Measurements from ENCODE around the gene SIM1.

SIM1 gene

DNA sequence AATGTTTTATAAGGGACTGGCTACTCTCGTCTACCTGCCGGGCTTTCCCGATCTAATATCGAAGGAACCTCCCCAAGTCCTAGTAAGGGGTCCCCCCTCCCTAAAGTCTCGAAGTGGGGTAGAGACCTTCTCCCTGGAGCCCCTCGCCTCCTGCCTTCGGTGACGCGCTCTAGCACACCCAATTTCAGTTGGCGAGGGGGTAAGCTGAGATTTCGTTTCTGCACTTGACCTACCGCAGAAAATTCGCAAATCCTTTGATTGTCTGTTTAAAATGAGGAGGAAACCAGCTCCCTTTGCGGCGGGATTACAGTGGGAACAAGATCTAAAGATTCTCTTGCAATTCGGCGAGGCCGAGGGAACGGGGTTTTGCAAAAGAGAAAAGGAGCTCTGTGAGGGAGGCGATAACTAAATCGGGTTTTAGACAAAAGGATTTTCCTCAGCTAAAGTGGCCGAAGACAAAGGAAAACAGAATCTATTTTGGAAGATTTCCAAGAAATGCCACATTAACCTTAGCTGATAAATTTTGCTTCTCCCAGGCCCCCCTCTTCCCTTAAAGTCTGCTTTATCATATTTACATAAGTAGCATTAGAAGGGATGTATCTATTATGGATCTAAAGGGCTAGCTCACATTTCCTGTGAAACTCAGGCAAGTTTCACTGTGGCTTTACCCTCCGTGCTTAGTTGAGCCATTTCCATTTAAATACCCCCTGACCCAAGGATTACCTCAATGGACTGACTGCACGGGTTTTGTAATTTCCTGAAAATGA lies 8.4 kb downstream of the SIM1 start:
- ATAC-seq: no peak

DNA sequence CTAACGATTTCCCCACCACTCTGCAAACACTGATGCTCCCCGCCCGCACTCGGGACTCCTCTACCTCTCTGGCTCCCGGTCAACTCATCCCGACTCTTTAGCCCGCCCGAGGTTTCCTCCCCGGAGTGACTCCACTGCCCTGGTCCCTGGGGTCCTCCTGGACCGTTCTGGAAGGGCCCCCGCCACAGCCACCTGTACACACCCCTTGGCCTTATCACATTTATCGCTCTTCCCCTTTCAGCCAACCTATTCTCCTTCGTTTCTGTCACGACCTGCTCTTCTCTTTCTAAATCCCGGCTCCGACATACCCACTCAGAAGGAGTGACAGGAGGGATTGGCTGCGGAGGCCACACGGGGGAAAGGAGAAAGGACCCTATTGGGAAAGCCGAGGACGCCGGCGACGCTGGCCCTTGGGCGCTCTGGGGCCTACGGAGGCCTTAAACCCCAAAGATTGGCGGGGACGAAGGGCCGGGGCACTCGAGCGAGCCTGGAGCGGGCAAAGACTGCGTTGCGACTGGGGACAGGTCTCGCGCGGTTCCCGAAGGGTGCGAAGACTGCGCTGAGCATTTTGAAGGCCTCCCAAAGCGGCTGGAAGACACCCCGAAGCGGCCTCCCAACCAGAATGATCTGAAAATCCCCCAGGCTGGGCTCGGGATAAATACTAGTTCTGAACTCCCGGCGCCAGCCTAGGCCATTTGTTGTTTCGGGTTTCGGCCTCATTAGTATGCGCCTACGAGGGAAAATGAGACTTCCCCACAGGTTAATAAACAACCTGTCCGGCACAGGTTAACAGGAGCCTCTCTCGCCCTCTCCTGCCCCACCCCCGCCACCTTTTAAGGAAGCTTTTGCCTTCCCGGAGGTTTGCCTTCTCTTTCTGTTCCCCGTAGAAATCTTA lies 9.2 kb downstream of the SIM1 start:
- no peak for ATAC-seq

DNA sequence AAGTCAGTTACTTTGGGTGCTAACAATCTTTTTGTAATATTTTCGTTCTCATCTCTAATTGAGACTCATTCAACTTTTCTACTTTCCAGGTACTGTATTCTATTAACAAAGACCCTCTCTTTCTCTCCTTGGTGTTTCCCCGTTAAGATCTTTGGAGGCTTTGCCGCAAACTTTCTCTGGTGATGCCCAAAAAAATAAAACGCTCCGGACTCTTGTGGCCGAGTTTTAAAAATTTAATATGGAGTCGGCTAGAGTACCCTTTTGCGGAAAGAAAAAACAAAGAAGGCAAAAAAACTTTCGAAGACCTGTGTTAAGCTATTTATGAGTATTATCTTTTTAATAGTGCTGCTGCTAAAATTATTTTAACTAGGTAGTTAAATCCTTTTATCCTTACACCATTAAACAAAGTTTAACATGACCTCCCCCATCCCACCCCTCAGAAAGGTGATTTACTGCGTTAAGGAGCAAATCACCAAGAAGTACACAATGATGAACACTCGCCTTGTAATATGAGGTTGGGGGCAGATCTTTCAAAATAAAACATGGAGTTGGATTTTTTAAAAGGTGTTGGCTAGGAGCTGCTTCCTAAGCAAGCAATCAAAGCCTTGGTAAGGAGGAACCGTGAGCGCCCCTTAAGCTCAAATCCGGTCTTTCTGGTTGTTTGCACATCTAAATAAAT lies 10.0 kb downstream of the SIM1 start:
- ATAC-seq: no peak

DNA sequence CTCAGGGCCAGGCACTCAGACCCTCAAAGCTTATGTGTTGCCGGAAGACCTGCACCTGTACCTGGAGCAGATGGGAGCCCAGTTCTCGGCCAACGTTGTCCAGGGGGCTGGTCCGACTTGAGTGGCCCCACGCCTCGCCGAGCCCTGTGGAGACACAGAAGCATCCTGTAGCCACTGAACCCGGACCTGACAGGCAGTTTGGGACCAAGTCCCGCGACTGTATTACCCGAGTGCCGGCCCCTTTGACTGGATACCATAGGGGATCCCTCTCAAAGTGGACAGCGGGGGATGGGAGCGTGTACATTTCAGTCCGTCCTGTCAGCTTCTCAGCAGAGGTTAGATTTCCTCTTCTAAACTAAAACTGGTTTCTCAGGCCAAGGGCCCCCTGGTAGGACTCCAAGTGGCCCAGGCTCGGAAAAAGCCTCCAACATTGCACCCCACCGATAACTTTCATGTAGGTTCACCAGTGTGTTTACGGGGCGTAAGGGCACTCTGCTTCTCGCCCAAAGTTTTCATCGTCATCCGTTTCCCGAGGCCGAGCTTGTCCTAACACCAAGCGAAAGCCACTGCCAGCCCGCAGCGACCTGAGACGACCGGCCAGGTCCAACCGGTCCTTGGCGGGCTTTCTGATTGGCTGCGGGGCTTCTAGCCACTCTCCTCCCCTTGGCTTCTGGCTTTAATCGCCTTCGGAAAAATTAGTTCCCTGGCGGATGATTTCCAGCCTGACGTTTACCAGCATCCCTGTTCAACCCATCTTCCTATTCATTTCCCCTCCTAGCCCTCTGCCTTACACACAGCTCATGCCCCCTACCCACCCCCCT lies 10.8 kb downstream of the SIM1 start:
- ATAC-seq: no peak

DNA sequence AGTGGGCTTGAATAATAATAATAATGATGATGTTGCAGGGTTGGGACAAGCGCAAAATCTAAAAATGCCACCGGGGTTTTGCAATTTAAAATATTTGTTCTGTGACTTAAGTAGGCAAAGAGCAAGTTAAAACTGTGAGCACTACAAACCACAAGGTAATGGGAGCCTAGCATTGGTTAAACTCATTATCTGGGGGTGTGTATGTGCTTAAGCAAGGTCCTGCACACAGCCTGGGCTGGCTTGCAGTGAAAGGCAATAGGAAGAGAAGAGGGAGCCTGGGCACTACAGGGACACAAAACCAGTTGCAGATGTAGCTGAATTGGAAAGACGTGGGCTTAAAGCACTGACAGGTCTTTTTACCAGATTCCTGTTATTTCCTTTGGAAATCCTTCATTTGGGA lies 11.7 kb downstream of the SIM1 start:
- ATAC-seq: no peak

DNA sequence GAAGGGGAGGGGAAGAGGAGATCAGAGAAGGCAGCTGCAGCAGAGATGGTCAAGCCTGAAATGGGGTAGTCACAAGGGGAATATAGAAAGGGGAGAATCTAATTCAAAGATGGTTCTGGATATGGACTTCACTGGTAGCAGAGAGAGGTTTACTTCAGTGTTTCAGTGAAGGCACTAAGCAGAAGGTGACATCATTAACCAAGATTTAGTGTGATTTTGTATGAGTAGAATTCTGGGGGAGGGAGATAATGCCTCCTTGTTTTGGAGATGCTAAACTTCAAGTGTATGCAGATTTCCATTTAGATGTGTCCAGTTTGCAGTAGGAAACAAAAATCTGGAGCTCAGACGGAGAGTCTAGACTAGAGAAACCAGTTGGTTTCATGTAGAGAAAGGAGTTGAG lies 13.1 kb downstream of the SIM1 start:
- ATAC-seq: no peak

DNA sequence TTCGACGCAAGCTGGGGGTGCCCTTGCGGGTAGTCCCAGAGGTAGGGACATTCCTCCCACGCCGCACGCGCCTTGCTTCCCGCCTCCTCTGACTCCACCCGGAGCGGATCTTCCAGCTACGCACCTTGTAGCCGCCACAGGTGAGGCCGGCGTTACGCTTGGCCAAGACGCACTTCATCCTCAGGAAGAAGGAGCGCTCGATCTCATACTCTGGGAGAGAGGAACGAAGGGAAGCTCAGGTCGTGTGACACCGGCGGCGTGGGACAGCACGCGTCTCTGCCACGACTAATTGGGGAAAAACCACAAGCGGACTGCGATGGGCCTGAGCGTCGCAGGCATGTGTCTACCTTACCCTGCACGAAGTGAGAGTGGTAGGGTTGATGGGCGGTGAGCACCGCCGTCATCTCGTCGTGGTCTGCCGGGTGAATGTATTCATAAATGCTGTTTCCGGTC lies 15.5 kb downstream of the SIM1 start:
- ATAC-seq: no peak

DNA sequence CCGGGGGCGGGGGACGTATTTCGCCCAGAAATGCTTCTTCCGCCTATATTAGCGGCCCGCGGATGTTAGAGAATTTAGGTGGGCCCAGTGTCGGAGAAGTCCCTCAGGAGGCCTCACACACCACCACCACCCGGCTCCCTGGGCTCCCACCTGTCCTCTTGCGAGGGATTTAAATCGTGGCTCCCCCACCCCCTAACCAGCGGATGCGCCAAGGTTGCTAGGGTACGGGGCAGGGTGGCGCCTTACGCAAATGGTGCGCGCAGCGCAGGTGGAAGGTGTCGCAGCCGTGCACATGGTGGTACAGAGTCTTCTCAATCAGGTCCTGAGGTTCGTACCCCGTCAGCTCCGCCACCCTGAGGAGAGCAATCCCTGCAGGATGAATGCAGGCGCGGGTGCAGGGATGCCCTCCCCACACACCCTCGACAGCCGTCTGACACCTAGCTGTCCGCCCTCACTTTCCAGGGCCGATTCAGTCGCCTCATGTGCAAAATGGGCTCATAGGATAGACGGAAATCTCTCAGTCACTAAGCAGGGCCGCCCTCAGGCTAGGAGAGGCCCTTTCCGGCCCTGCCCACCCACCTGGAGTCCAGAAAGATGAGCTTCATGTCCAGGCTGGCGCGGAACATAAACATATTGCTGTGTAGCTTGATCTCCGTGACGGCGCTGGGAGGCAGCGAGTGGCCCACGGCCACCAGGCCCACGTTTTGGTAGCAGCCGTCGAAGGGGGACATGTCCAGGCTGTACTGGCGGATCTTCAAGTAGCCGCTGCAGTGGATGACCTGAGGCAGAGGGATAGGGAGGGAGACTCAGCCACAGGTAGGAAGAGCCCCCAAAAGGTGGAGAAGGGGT lies 16.6 kb downstream of the SIM1 start:
- ATAC-seq: no peak

DNA sequence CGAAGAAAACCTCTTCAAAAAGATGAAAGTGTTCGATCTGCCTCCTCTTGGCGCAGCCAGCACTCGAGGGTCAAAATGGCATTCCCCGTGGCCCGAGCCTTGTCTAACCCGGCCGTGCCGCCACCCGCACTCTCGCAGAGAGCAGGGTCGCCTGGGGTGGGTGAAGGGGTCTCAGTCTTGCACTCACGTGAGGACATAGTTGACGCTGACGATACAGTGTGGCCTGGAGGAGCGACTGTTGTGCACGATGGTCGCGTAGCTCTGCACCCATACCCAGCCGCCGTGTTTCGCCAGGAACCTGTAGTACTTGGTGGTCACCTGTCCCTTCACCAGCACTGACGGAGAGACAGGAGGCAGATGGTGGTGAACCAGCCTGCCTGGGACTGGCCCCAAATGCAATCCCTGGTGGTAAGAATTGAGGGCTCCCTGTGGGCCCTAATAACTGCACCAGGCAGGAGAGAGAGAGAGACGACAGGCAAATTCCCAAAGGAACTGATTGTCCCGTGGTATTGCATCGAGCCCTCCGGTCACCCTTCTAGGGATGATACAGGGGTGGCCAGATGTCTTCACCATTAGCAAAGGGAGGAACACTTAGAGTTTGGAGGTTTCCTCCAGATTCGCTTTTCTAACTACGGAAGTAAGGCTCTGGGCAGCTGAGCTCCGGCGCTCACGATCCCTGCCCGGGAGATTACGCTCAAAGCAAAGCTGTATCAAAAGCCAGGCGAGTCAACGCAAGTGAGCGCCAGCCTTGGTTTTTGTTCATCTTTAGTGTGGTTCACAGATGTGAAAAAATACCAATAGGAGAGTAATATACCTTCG lies 17.4 kb downstream of the SIM1 start:
- ATAC-seq: no peak

DNA sequence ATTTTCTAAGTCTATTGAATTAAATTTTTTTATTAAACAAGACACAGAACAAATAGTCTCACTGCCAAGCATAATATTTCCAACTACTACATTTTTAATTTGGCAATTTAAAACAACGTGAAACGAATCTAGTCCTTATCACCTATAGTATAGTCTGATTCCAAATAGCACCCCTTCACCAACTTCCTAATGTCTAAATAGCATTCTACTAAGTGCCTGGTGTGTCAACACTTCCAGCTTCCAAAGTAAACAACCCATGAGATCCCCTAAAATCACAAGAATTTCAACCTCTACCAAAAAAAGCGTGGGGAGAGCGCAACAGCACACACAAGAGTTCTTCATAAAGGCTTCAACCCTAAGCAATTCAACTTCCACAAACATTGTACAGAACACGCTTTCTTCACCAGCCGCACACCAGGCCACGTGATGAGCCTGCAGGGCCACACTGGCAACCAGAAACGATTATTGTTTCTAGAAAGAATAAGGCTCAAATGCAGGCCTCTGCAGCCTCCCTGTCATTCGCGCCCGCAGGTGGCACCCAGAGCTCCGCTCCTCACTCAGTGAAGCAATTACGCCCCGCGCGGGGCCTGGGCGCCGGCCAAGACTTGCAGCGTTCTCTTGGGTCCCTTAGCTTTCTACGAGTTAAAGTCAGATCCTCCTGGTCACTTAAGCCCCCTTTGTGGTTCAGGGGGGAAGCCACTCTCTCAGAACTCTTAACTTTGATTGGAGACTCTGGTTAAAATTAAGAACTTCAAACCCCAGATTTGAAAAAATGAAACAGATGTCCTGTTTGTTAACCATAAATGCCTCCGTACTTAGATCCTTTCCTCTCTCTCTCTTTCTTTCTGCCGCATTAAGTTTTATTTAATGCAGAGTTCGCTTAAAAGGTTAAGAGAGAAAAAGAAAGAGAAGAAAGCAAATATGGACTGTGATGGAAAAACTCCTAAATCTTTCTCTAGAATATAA lies 18.3 kb downstream of the SIM1 start:
- no peak for ATAC-seq

DNA sequence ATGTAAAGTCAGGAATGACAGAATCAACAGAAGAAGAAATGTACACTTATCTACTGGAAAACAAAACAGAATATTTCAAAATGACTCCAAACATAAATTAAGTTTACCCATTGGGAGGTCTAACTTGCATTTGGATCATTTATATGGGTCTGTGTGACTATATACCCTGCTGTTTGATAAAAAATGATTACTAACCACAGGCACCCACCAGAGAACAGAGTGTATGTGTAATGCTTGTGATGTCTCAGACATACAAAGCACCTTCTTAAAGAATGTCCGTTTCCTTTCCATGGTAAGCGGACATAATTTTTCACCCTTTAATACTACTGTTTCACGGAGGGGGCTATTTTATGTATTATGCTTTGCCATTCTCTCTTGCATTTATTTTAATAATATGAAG lies 19.2 kb downstream of the SIM1 start:
- no peak for ATAC-seq

DNA sequence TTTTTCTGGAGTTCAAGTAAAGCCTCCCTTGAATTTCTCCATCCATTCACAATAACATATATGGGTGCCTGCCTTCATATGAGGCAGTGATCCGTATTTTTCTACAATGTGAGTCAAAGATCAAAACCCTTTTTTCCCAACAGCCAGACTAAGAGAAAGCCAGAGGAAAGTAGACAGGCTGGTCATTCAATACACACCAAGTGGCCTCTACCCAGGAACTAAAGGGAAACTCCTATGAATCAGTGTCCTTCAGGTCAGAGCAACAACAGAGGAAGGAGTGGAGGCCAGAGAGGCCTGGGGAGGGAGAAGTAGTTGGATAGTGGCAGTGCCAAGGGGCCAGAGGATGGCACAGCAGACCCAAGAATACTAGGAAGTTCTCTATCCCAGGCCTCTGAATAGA lies 23.8 kb downstream of the SIM1 start:
- no peak for ATAC-seq

DNA sequence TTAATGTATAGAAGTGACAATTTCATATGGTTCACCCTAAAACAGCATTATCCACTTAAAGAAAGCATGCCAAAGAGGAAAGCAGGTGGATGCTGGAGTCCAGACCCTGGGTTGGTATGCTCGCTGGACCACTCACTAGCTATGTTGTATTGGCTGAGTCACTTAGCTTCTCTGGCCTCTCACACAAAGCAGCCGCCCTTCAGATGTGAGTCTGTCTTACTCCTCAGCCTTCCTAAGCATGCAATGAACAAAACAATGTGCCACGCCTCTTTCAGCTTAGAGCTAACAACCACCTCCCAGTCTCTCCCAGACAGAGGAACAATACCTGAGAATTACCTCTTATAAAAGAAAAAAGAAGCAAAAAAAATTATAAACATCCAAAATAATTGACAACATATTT lies 29.4 kb downstream of the SIM1 start:
- ATAC-seq: no peak

DNA sequence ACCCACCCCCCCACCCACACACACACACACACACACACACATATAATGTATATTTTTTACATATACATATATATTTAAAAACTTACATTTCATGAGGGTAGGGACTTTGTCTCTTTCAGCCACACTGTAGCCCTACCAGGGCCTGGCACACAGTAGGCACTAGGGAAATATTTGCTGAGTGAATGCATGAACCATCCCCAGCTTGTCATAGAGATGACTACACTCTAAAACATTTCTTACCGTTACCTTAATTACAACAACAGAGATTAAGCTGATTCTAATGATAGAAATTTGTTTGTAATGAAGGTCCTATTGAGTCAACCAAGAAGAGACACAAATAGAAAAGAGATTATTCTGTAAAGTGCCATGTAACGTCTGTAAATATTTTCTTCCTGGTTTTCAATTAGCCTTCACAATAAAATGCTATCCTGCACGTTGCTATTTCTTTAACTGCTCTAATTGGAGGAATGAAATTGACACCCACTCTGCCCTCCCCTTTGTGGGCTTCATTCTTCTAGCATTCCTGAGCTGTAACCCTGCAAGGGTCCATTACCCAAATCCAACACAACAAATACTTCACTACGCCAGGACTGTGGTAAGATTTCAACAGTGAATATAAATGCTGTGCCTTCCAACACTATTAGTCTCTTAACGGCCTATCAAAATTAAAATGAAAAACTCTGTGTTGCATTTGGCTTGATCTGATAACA lies 30.8 kb downstream of the SIM1 start:
- ATAC-seq: no peak

DNA sequence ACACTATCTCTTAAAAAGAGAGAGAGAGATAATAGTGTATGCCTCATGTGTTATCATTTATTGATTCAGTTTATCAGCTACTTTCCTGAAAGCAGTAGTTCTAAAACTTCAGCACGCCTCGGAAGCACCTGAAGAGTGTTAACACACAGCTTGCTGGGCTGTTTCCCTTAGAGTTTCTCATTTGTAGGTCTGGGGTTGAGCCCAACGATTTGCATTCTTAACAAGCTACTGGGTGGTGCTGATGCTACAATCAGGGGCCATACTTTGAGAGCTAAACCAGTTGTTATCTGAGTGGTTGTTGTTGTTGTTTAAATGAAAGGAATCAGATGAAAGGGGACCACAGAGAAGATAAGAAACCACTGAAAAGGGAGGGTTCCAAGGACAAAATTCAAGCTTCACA lies 32.6 kb downstream of the SIM1 start:
- no peak for ATAC-seq

DNA sequence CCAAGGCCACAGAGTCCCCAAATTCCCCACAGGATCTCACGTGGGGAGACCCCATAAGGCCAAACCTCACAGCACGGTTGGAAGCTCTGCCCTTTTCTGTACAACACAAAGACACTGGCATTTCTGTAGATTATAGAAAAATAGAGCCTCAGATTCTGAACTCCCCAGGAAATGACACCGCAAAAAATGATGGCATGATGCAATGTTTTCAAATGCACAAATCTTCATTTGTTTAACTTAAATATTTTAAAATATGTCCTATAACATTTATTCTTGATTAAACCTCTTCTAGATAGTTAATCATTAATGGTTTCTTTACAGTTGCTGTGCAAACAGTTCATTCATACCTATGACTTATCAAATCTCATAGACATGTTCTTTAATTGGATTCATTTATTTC lies 33.8 kb downstream of the SIM1 start:
- ATAC-seq: no peak

DNA sequence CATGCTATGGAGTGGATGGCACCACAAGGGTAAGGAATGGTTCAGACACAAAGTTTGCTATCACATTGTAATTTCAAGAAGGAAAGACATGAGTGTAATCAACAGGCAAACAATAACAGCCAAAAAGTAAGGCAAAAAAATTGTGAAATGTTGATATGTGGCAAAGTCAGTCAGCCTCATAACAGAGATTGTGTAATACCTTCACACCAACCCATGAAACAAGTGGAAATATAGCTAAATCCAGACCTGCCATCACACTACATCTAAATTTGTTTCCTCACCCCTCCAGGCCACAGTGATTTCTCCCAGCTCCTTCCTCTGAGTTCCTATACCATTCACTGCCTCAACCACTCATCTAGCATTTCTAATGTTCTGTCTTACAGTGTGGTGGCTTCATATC lies 37.3 kb downstream of the SIM1 start:
- ATAC-seq: no peak

DNA sequence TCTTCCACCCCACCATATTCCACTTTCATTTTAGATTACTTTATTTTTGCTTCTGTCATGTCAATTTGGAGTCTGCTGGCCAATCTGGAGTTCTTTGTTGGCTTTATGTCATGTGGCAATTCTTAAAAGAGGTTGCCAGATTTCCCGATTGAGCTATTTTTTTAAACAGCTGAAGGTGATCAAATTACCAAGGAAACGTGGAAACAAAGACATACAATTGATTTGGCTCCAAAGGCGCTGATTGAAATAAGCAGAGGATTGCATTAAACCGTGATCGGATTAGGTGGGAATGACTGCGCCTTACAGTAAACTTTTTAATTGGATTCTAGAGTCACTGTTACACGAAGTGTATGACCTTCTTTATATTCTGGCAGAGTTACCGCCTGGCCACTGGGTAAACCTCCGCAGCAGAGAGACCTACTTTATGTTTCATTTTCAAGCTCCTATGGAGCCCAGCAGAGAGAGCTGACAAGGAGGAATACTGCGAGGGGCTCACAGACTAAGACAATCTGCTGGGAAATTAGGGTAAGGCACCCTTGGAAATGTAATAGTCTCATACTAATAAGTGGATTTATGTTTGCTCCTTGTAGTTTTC lies 37.9 kb downstream of the SIM1 start:
- no peak for ATAC-seq
